ENCODE data around the gene CBFA2T3.

- no peak for TF ChIP-seq CTCF (IDR thresholded peaks at IDR 0.05)
- no peak for TF ChIP-seq EP300 (IDR thresholded peaks at IDR 0.05)
Observed at GRCh38 chr16:88881007-88881615, 95.9 kb downstream of the CBFA2T3 start.

Data from tibial nerve (tissue), 4 donors.